Measurements from ENCODE around the gene SLC24A5.

Gene SLC24A5

GRCh38 chr15:48120745-48121144, at the start of gene SLC24A5:
SLC24A5 (plus strand) TSS chr15:48120990; CDS start chr15:48121045, 55 bp downstream.
- H3K9me3 ChIP-seq (ENCODE audit: control insufficient read depth in 5 of 5, low read length in 5 of 5), result no peaks in the 10 kb centered on the region
- H3K36me3 ChIP-seq (ENCODE audit: control insufficient read depth in 5 of 5, insufficient read depth in 5 of 5, low read length in 5 of 5), result no peaks in the 10 kb centered on the region
- H3K4me3 ChIP-seq (ENCODE audit: low read depth in 1 of 5, low read length in 5 of 5), result no peak within 1 kb of the TSS
- H3K27ac ChIP-seq (ENCODE audit: low read depth, low read length), result no peak within 1 kb of the TSS
- no peak within 1 kb of the TSS for H3K9ac ChIP-seq (ENCODE audit: low read length in 5 of 5)
- H3K4me1 ChIP-seq (ENCODE audit: control insufficient read depth in 5 of 5, insufficient read depth in 5 of 5, low read length in 5 of 5), result no peaks in the 10 kb centered on the region
- no peaks in the 10 kb centered on the region for H3K27me3 ChIP-seq (ENCODE audit: control insufficient read depth in 5 of 5, insufficient read depth in 4 of 5, low read length in 5 of 5)

DNA sequence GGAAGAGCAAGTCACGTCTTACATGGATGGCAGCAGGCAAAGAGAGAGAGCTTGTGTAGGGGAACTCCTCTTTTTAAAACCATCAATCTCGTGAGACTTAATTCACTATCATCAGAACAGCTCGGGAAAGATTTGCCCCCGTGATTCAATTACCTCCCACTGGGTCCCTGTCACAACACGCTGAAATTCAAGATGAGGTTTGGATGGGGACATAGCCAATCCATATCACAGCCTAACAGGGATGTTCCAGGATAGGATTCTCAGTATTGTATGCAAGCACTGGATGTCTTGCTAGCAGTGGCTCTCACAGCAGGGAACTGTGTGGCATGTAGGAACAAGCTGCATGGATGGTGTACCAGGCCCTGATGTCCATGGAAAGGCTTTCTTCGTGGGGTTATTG, 47.8 kb upstream of the SLC24A5 start:
- Histone ChIP-seq H3K27ac (ENCODE audit: low read depth, low read length) (no peak overlapping the region), H3K9me3 (ENCODE audit: control insufficient read depth in 5 of 5, low read length in 5 of 5) (no peaks in the 10 kb centered on the region), H3K9ac (ENCODE audit: low read length in 5 of 5) (no peak overlapping the region), H3K4me3 (ENCODE audit: low read depth in 1 of 5, low read length in 5 of 5) (no peak overlapping the region), H3K27me3 (ENCODE audit: control insufficient read depth in 5 of 5, insufficient read depth in 4 of 5, low read length in 5 of 5) (peaks cover 0 to 4% (median 0%) of the 10 kb centered on the region in 5 donors), H3K4me1 (ENCODE audit: control insufficient read depth in 5 of 5, insufficient read depth in 5 of 5, low read length in 5 of 5) (no peaks in the 10 kb centered on the region), H3K36me3 (ENCODE audit: control insufficient read depth in 5 of 5, insufficient read depth in 5 of 5, low read length in 5 of 5) (no peaks in the 10 kb centered on the region)

DNA sequence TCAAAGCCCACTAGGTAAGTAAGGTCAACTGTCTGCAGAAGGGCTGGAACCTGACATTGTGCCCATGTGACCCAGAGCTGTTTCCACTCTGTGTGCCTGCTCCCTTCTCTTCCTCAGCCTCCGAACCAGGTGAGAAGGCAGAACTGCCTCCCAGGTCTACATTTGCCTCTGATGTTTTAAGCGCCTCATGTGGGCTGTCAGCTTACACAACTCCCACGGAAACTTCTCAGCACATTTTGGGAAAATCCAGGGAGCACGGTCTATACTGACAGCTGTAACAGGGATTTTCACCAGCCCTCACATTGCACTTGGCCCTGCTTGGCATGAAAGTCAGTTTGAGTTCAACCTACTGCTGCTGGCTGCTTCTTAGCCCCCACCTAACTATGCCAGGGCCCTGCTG, 46.9 kb upstream of the SLC24A5 start:
- H3K9ac ChIP-seq (ENCODE audit: low read length in 5 of 5), result no peak overlapping the region
- no peak overlapping the region for H3K27ac ChIP-seq (ENCODE audit: low read depth, low read length)
- no peaks in the 10 kb centered on the region for H3K9me3 ChIP-seq (ENCODE audit: control insufficient read depth in 5 of 5, low read length in 5 of 5)
- H3K36me3 ChIP-seq (ENCODE audit: control insufficient read depth in 5 of 5, insufficient read depth in 5 of 5, low read length in 5 of 5), result no peaks in the 10 kb centered on the region
- peaks cover 0 to 4% (median 0%) of the 10 kb centered on the region in 5 donors for H3K27me3 ChIP-seq (ENCODE audit: control insufficient read depth in 5 of 5, insufficient read depth in 4 of 5, low read length in 5 of 5)
- no peaks in the 10 kb centered on the region for H3K4me1 ChIP-seq (ENCODE audit: control insufficient read depth in 5 of 5, insufficient read depth in 5 of 5, low read length in 5 of 5)
- H3K4me3 ChIP-seq (ENCODE audit: low read depth in 1 of 5, low read length in 5 of 5), result no peak overlapping the region

GRCh38 chr15:48076454-48076853, 44.3 kb upstream of the SLC24A5 start:
- Histone ChIP-seq H3K9ac (ENCODE audit: low read length in 5 of 5) (no peak overlapping the region), H3K9me3 (ENCODE audit: control insufficient read depth in 5 of 5, low read length in 5 of 5) (no peaks in the 10 kb centered on the region)

GRCh38 chr15:48077616-48078184, 43.1 kb upstream of the SLC24A5 start:
- Histone ChIP-seq H3K4me3 (ENCODE audit: low read depth in 1 of 5, low read length in 5 of 5) (no peak overlapping the region), H3K9me3 (ENCODE audit: control insufficient read depth in 5 of 5, low read length in 5 of 5) (no peaks in the 10 kb centered on the region), H3K36me3 (ENCODE audit: control insufficient read depth in 5 of 5, insufficient read depth in 5 of 5, low read length in 5 of 5) (no peaks in the 10 kb centered on the region), H3K9ac (ENCODE audit: low read length in 5 of 5) (no peak overlapping the region), H3K27ac (ENCODE audit: low read depth, low read length) (no peak overlapping the region), H3K4me1 (ENCODE audit: control insufficient read depth in 5 of 5, insufficient read depth in 5 of 5, low read length in 5 of 5) (no peaks in the 10 kb centered on the region), H3K27me3 (ENCODE audit: control insufficient read depth in 5 of 5, insufficient read depth in 4 of 5, low read length in 5 of 5) (peaks cover 0 to 4% (median 0%) of the 10 kb centered on the region in 5 donors)

More at GRCh38 chr15:48076454-48076853, 44.3 kb upstream of the SLC24A5 start:
- no peak overlapping the region for H3K27ac ChIP-seq (ENCODE audit: low read depth, low read length)
- peaks cover 0 to 4% (median 0%) of the 10 kb centered on the region in 5 donors for H3K27me3 ChIP-seq (ENCODE audit: control insufficient read depth in 5 of 5, insufficient read depth in 4 of 5, low read length in 5 of 5)
- H3K36me3 ChIP-seq (ENCODE audit: control insufficient read depth in 5 of 5, insufficient read depth in 5 of 5, low read length in 5 of 5), result no peaks in the 10 kb centered on the region
- H3K4me3 ChIP-seq (ENCODE audit: low read depth in 1 of 5, low read length in 5 of 5), result no peak overlapping the region
- H3K4me1 ChIP-seq (ENCODE audit: control insufficient read depth in 5 of 5, insufficient read depth in 5 of 5, low read length in 5 of 5), result no peaks in the 10 kb centered on the region

- no peaks in the 10 kb centered on the region for H3K9me3 ChIP-seq (ENCODE audit: control insufficient read depth in 5 of 5, low read length in 5 of 5)
- H3K27me3 ChIP-seq (ENCODE audit: control insufficient read depth in 5 of 5, insufficient read depth in 4 of 5, low read length in 5 of 5), result no peaks in the 10 kb centered on the region
- H3K36me3 ChIP-seq (ENCODE audit: control insufficient read depth in 5 of 5, insufficient read depth in 5 of 5, low read length in 5 of 5), result no peaks in the 10 kb centered on the region
- H3K27ac ChIP-seq (ENCODE audit: low read depth, low read length), result no peak overlapping the region
- peaks cover 0 to 13% (median 6%) of the 10 kb centered on the region in 5 donors for H3K4me1 ChIP-seq (ENCODE audit: control insufficient read depth in 5 of 5, insufficient read depth in 5 of 5, low read length in 5 of 5)
- no peak overlapping the region for H3K9ac ChIP-seq (ENCODE audit: low read length in 5 of 5)
- no peak overlapping the region for H3K4me3 ChIP-seq (ENCODE audit: low read depth in 1 of 5, low read length in 5 of 5)
Observed at GRCh38 chr15:48084759-48085590, 35.8 kb upstream of the SLC24A5 start.

DNA sequence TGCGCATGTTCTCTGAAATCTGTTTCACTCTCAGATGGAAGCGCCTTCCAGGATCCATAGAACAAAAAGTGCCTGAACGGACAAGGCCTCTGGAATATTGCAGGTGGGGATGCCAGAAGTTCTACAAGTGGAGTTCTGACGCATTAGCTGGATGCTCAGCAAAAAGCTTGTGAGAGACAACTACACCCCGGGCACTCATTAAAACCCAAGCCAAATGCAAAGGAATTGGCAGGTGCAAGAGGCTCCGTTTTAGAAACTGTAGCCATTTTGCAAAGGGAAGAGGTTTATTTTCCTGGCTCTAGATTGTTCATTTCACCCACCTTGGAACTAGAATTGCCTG, 35.2 kb upstream of the SLC24A5 start:
- Histone ChIP-seq H3K27ac (ENCODE audit: low read depth, low read length) (no peak overlapping the region), H3K36me3 (ENCODE audit: control insufficient read depth in 5 of 5, insufficient read depth in 5 of 5, low read length in 5 of 5) (no peaks in the 10 kb centered on the region), H3K9ac (ENCODE audit: low read length in 5 of 5) (no peak overlapping the region), H3K27me3 (ENCODE audit: control insufficient read depth in 5 of 5, insufficient read depth in 4 of 5, low read length in 5 of 5) (no peaks in the 10 kb centered on the region), H3K9me3 (ENCODE audit: control insufficient read depth in 5 of 5, low read length in 5 of 5) (no peaks in the 10 kb centered on the region), H3K4me3 (ENCODE audit: low read depth in 1 of 5, low read length in 5 of 5) (no peak overlapping the region), H3K4me1 (ENCODE audit: control insufficient read depth in 5 of 5, insufficient read depth in 5 of 5, low read length in 5 of 5) (peaks cover 0 to 15% (median 6%) of the 10 kb centered on the region in 5 donors)

DNA sequence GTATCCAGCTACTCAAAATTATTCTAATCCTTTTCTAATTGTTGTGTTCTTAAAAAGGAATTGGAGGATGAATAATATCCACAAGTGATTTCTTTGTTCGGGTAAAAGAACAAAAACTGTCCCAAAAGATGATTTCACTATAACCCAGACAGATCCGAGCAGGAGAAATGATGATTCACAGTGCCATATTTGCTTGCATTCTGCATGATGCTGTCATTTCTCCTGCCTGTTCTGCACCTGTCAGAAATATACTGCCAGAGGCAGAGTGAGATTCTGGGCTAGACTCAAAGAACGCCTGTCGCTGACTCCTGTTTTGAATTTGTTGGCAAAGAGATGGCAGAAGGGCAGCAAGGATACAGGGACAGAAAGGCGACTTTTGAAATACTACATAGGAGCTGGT, 34.7 kb upstream of the SLC24A5 start:
- no peaks in the 10 kb centered on the region for H3K27me3 ChIP-seq (ENCODE audit: control insufficient read depth in 5 of 5, insufficient read depth in 4 of 5, low read length in 5 of 5)
- peaks cover 0 to 15% (median 6%) of the 10 kb centered on the region in 5 donors for H3K4me1 ChIP-seq (ENCODE audit: control insufficient read depth in 5 of 5, insufficient read depth in 5 of 5, low read length in 5 of 5)
- H3K36me3 ChIP-seq (ENCODE audit: control insufficient read depth in 5 of 5, insufficient read depth in 5 of 5, low read length in 5 of 5), result no peaks in the 10 kb centered on the region
- H3K9me3 ChIP-seq (ENCODE audit: control insufficient read depth in 5 of 5, low read length in 5 of 5), result no peaks in the 10 kb centered on the region
- H3K4me3 ChIP-seq (ENCODE audit: low read depth in 1 of 5, low read length in 5 of 5), result no peak overlapping the region
- H3K27ac ChIP-seq (ENCODE audit: low read depth, low read length), result no peak overlapping the region
- H3K9ac ChIP-seq (ENCODE audit: low read length in 5 of 5), result no peak overlapping the region

- H3K4me3 ChIP-seq (ENCODE audit: low read depth in 1 of 5, low read length in 5 of 5), result no peak overlapping the region
- H3K27ac ChIP-seq (ENCODE audit: low read depth, low read length), result no peak overlapping the region
- H3K4me1 ChIP-seq (ENCODE audit: control insufficient read depth in 5 of 5, insufficient read depth in 5 of 5, low read length in 5 of 5), result peaks cover 0 to 15% (median 6%) of the 10 kb centered on the region in 5 donors
- H3K27me3 ChIP-seq (ENCODE audit: control insufficient read depth in 5 of 5, insufficient read depth in 4 of 5, low read length in 5 of 5), result no peaks in the 10 kb centered on the region
- H3K9me3 ChIP-seq (ENCODE audit: control insufficient read depth in 5 of 5, low read length in 5 of 5), result no peaks in the 10 kb centered on the region
- H3K9ac ChIP-seq (ENCODE audit: low read length in 5 of 5), result no peak overlapping the region
- no peaks in the 10 kb centered on the region for H3K36me3 ChIP-seq (ENCODE audit: control insufficient read depth in 5 of 5, insufficient read depth in 5 of 5, low read length in 5 of 5)
Observed at GRCh38 chr15:48086576-48086975, 34.2 kb upstream of the SLC24A5 start.

GRCh38 chr15:48087844-48088243, 32.9 kb upstream of the SLC24A5 start:
- Histone ChIP-seq H3K9me3 (ENCODE audit: control insufficient read depth in 5 of 5, low read length in 5 of 5) (no peaks in the 10 kb centered on the region), H3K27me3 (ENCODE audit: control insufficient read depth in 5 of 5, insufficient read depth in 4 of 5, low read length in 5 of 5) (no peaks in the 10 kb centered on the region), H3K9ac (ENCODE audit: low read length in 5 of 5) (no peak overlapping the region), H3K4me1 (ENCODE audit: control insufficient read depth in 5 of 5, insufficient read depth in 5 of 5, low read length in 5 of 5) (peaks cover 0 to 15% (median 6%) of the 10 kb centered on the region in 5 donors), H3K36me3 (ENCODE audit: control insufficient read depth in 5 of 5, insufficient read depth in 5 of 5, low read length in 5 of 5) (no peaks in the 10 kb centered on the region), H3K27ac (ENCODE audit: low read depth, low read length) (no peak overlapping the region), H3K4me3 (ENCODE audit: low read depth in 1 of 5, low read length in 5 of 5) (no peak overlapping the region)
